ENCODE results near the gene DHDDS.
"Not testable (repeated sequence)": the region's sequence is repeated elsewhere in the genome, so short reads cannot be mapped to it uniquely, and the experiment has no call there.

GRCh38 chr1:26510711-26511110 lies 78.6 kb downstream of the DHDDS start:
- not testable (repeated sequence) for TF ChIP-seq POLR2A, CTCF (IDR thresholded peaks at IDR 0.05)

Measured in Peyer's patch (tissue), 4 donors.